HL-60 (cell line): Measurements from ENCODE around the gene CRY2.

Experiments
- DNase-seq, 2 experiments: peaks; one replicate each; pipeline ENCODE4 v3.0.0-alpha.2; 2010 to 2020; ENCODE audit warnings: low read depth in 1 of 2, low spot score in 1 of 2
- H3K27ac ChIP-seq: fragments of 250-450 bp; sonication (Bioruptor Pico); replicated peaks from 2 replicates; pipeline ENCODE4 v1.5.1; 2020; ENCODE audit warnings: mild to moderate bottlenecking, moderate library complexity
- H3K27me3 ChIP-seq: fragments of 250-450 bp; sonication (Bioruptor Pico); 2 replicates; pipeline ENCODE4 v1.5.1; 2021; ENCODE audit warnings: mild to moderate bottlenecking, moderate library complexity; ENCODE audit not compliant: insufficient read depth, poor library complexity, severe bottlenecking
- H3K4me3 ChIP-seq: replicated peaks from 2 replicates; pipeline ENCODE4 v1.5.1; 2011; ENCODE audit warnings: mild to moderate bottlenecking, control low read depth, low read length; ENCODE audit not compliant: insufficient read depth
- GABPA ChIP-seq: IDR thresholded peaks from 2 replicates; pipeline ENCODE4 v1.6.1; 2012; ENCODE audit warnings: low read depth
- POLR2AphosphoS5 ChIP-seq: IDR thresholded peaks from 2 replicates; pipeline ENCODE4 v1.6.1; 2012; ENCODE audit warnings: low read depth
- SPI1 ChIP-seq: IDR thresholded peaks from 2 replicates; pipeline ENCODE4 v1.6.1; 2012; ENCODE audit warnings: low read depth, mild to moderate bottlenecking, borderline replicate concordance
- TF ChIP-seq, protein P1 (sequence below): IDR thresholded peaks from 2 replicates; pipeline ENCODE4 v1.6.1; 2012; ENCODE audit warnings: low read depth; ENCODE audit not compliant: insufficient replicate concordance
- TF ChIP-seq, protein P2 (sequence below): IDR thresholded peaks from one replicate; pipeline ENCODE4 v1.5.1; 2011; ENCODE audit warnings: low read length, control low read depth, inconsistent platforms; ENCODE audit not compliant: insufficient read depth

CRY2 gene

DNA sequence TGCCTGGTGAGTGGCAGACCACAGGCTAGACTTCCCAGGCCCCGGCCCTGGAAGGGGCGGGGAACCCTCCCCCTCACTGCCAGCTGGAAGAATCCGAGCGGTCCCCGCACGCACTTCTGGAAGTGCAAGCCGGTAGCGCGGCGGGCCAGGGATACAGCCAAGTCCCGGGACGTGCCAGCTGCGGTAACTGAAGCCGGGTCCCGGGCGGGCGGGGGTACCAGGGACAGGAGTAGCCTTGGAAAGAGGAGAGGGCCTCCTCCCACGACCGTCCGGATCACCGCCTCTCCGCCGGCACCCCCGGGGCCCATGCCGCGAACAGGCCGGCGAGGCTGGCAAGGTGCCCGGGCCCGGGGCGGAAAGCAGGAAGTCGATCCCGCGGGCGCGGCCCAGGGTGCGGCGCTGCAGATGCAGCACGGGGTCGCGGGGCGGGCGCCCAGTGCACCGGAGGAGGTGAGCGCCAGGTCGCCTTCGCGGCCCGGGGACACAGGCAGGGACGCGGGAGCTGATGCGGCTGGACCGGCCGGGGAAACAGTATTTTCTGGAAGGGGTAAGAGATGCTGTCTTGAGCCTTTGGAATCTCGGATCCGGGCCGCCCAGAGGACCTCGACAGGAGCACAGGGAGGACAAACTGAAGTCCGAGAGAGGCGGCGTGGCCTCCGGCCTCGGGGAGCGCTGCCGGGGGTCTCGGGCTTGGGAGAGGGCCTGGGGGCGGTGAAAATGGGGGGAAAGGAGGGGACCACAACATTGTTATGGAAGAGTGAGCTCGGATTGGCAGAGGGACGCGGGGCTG, 43.1 kb upstream of the CRY2 start:
- H3K27me3 ChIP-seq = no peaks in the 10 kb centered on the region
- peak overlapping the region; percentile 79 for H3K27ac ChIP-seq
- TF ChIP-seq, protein P1, sequence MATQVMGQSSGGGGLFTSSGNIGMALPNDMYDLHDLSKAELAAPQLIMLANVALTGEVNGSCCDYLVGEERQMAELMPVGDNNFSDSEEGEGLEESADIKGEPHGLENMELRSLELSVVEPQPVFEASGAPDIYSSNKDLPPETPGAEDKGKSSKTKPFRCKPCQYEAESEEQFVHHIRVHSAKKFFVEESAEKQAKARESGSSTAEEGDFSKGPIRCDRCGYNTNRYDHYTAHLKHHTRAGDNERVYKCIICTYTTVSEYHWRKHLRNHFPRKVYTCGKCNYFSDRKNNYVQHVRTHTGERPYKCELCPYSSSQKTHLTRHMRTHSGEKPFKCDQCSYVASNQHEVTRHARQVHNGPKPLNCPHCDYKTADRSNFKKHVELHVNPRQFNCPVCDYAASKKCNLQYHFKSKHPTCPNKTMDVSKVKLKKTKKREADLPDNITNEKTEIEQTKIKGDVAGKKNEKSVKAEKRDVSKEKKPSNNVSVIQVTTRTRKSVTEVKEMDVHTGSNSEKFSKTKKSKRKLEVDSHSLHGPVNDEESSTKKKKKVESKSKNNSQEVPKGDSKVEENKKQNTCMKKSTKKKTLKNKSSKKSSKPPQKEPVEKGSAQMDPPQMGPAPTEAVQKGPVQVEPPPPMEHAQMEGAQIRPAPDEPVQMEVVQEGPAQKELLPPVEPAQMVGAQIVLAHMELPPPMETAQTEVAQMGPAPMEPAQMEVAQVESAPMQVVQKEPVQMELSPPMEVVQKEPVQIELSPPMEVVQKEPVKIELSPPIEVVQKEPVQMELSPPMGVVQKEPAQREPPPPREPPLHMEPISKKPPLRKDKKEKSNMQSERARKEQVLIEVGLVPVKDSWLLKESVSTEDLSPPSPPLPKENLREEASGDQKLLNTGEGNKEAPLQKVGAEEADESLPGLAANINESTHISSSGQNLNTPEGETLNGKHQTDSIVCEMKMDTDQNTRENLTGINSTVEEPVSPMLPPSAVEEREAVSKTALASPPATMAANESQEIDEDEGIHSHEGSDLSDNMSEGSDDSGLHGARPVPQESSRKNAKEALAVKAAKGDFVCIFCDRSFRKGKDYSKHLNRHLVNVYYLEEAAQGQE = no peak
- TF ChIP-seq, protein P2, sequence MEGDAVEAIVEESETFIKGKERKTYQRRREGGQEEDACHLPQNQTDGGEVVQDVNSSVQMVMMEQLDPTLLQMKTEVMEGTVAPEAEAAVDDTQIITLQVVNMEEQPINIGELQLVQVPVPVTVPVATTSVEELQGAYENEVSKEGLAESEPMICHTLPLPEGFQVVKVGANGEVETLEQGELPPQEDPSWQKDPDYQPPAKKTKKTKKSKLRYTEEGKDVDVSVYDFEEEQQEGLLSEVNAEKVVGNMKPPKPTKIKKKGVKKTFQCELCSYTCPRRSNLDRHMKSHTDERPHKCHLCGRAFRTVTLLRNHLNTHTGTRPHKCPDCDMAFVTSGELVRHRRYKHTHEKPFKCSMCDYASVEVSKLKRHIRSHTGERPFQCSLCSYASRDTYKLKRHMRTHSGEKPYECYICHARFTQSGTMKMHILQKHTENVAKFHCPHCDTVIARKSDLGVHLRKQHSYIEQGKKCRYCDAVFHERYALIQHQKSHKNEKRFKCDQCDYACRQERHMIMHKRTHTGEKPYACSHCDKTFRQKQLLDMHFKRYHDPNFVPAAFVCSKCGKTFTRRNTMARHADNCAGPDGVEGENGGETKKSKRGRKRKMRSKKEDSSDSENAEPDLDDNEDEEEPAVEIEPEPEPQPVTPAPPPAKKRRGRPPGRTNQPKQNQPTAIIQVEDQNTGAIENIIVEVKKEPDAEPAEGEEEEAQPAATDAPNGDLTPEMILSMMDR = no peak
- TF ChIP-seq POLR2AphosphoS5 = no peak; the same call in 1 of the 2 replicates
- no peak for TF ChIP-seq SPI1
- no peak for TF ChIP-seq GABPA
- peak; percentile 47 to 63 for DNase-seq
- H3K4me3 ChIP-seq = peak overlapping the region; percentile 85

DNA sequence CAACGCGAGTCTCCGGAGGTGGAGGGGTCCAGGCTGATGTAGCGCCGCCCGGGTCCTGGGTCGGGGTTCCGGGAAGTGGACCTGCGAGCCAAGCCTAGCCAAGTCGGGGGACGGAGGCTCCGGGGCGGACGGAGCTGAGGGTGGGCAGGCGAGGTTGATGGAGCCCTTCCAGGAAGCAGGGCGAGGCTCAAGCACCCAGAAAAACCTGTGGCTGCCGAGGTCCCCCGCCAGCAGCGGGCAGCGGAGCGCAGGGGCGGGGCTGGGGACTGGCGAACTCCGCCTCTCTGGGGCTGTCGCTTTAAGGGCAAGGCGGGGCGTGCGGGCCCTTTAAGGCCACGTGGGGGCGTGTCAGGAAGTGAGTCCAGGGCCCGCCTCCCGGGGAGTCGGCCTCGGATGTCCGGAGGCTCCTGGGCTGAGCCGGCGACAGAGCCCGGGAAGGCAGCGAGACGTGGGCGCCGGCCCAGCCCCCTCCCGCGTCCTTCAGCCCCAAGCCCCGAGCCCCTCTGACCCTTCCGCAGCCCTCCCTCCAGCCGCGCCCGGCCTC, 42.4 kb upstream of the CRY2 start, which contains the start of gene SLC35C1:
Gene SLC35C1, plus strand, starts transcription at position 389 of the 544 bp plus-strand sequence. CDS start 653 bp downstream, outside the sequence.
- Histone ChIP-seq H3K27ac (peak within 1 kb of the TSS; percentile 79), H3K4me3 (peak within 1 kb of the TSS; percentile 85), H3K27me3 (no peaks in the 10 kb centered on the region)
- 0 out of 2 replicates have a peak, but pooled peaks have one; percentile 31 for TF ChIP-seq SPI1
- TF ChIP-seq, protein P2 = no peak
- TF ChIP-seq, protein P1 = no peak
- no peak for TF ChIP-seq GABPA
- peak; percentile 91 to 97 for DNase-seq

DNA sequence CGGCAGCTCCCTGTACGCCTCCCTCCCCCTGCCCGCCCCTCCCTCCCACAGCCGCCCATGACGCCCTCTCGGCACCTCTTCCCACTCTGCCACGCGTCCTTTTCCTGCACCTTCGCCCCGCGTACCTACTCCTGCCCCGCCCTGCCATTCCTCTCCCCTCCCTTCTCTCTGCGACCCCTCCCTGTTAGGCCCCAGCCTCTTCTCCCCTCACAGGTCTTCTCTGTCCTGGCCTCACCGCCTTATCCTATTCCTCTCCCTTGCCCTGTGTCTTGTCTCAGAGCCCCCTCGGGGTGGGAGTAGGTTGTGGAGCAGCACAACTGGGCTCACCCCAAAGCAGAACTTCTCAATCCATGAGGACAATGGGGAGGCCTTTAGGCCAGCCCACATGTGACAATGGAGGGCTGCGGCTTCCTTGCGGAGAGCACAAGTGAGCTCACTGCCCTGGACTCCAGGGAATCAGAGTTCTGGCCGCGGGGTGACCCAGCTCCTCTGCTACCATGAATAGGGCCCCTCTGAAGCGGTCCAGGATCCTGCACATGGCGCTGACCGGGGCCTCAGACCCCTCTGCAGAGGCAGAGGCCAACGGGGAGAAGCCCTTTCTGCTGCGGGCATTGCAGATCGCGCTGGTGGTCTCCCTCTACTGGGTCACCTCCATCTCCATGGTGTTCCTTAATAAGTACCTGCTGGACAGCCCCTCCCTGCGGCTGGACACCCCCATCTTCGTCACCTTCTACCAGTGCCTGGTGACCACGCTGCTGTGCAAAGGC, 41.8 kb upstream of the CRY2 start:
- Histone ChIP-seq H3K27ac (peak overlapping the region; percentile 79), H3K4me3 (peak overlapping the region; percentile 85), H3K27me3 (no peaks in the 10 kb centered on the region)
- DNase-seq = peak; percentile 54 to 79
- TF ChIP-seq SPI1 (no peak), GABPA (no peak), POLR2AphosphoS5 (no peak; the same call in 1 of the 2 replicates)
- TF ChIP-seq, protein P1 = no peak
- TF ChIP-seq, protein P2 = no peak
